ENCODE measurements around the gene CASP3. TPM values are rescaled to one million over a fixed set of nuclear protein-coding genes. Genes with fewer than 3 reads are reported as not detected.

The CASP3 gene
- total RNA-seq, 3 donors from 2014 or later, result 29.7 to 48.6 (median 37.8) TPM

GRCh38 chr4:184587221-184587620, 62.0 kb downstream of the CASP3 start:
- no peak for TF ChIP-seq CTCF (IDR thresholded peaks at IDR 0.05)

GRCh38 chr4:184583738-184584502, 65.3 kb downstream of the CASP3 start:
- H3K4me1 ChIP-seq (ENCODE audit: low read depth), result no peaks in the 10 kb centered on the region
- H3K36me3 ChIP-seq (ENCODE audit: low read depth), result no peaks in the 10 kb centered on the region
- DNase-seq, result no peak
- no peaks in the 10 kb centered on the region for H3K9me3 ChIP-seq
- H3K4me3 ChIP-seq, result no peak overlapping the region
- no peak for TF ChIP-seq CTCF (IDR thresholded peaks at IDR 0.05)
- ATAC-seq, result no peak
- intact Hi-C loops (cut with DNase I, micrococcal nuclease), result no loop called here

More at GRCh38 chr4:184587221-184587620, 62.0 kb downstream of the CASP3 start:
- no peak for ATAC-seq
- intact Hi-C loops (cut with DNase I, micrococcal nuclease), result no loop called here
- Histone ChIP-seq H3K4me1 (ENCODE audit: low read depth) (no peaks in the 10 kb centered on the region), H3K36me3 (ENCODE audit: low read depth) (no peaks in the 10 kb centered on the region), H3K4me3 (no peak overlapping the region), H3K9me3 (no peaks in the 10 kb centered on the region)
- no peak for DNase-seq

Other genes with a start within 250 kb of the CASP3 start
- gene IRF2, start 174.9 kb downstream of the CASP3 start, total RNA-seq, result 10 to 100 TPM; 39.3 to 59.8 (median 53.5) TPM
- 10 to 100 TPM; 17.1 to 22.5 (median 21.7) TPM for gene PRIMPOL, start 291 bp upstream of the CASP3 start, total RNA-seq
- gene CENPU, start 84.6 kb upstream of the CASP3 start, total RNA-seq, result 10 to 100 TPM in 1 of 3 donors, 1 to 10 TPM in 2; 5.1 to 19.5 (median 9.5) TPM
- 10 to 100 TPM; 37.4 to 51.4 (median 39.0) TPM for gene ACSL1, start 176.5 kb upstream of the CASP3 start, total RNA-seq

Measured in mucosa of descending colon (tissue), 3 donors.